NCI-H774 (cell line): Measurements from ENCODE around the gene CDC42EP3.

Experiments
- DNase-seq: peaks from one replicate; lab custom pipeline; 2025; lab: John Stamatoyannopoulos, UW

CDC42EP3 gene

GRCh38 chr2:37683921-37684780 is 12.7 kb upstream of the CDC42EP3 start:
- DNase-seq, result no peak

GRCh38 chr2:37683241-37683640 is 11.8 kb upstream of the CDC42EP3 start:
- no peak for DNase-seq

GRCh38 chr2:37682473-37682872 is 11.0 kb upstream of the CDC42EP3 start:
- no peak for DNase-seq

DNA sequence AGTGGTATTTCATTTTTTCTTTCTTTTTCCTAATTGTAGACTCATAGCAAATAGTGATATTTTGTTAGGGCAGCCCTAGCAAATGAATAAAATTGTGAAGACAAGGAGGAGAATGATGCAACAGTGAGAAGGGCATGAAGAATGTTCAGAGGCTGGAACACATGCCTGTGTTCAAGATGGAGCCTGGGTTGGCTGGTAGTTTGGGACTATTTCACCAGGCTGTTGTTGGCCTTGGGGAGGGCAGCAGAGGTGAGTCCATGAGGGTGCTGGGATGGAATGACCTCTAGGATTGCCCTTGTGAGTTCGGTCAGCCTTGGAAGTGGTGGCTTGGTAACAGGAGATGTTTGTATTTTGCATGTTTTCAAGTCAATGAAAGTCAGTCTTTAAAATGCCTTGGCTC is 10.1 kb upstream of the CDC42EP3 start:
- no peak for DNase-seq

DNA sequence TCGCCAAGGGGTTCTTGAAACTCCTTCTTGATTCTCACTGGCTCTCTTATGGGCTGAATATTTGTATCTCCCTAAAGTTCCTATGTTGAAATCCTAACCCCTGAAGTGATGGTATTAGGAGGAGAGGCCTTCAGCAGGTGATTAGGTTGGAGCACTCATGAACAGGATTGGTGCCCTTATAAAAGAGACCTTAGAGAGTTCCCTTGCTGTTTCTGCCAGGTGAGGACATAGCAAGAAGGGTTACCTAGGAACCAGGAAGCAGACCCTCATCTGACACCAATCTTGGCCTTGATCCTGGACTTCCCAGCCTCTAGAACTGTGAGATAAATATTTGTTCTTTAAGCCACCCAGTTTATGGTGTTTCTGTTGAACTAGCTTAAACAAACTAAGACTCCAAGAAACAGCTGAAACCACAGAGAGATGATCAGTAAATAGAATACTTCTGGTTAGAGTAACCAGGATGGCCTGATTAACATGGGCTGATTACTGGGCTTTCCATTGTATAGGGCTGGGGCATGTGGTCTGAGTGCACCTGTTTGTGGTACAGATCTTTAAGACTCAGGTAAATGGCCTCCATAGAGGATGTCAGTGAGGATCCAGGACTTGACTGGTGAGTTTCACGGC is 7.7 kb upstream of the CDC42EP3 start:
- DNase-seq, result peak; percentile 43

GRCh38 chr2:37676274-37676673 is 4.8 kb upstream of the CDC42EP3 start:
- peak; percentile 27 for DNase-seq

DNA sequence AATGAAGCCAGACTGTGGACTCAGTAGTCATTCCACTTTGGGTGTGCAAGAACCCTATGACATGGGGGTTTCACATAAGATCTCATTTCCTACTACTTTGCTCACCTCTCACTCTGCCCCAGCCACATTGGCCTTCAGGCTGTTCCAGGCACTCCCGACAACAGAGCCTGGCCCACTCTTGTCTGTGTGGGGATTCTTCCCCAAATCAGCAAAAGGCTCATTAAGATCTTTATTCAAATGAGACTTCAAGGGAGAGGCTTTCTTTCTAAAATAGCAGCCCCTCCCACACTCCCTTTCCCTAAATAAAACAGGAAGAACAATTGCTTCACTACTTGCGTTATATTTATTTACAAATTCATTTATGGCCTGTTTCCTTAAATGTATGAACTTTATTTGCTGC is 3.5 kb upstream of the CDC42EP3 start:
- no peak for DNase-seq

- no peak for DNase-seq
Measured at GRCh38 chr2:37672870-37673184, 1.4 kb upstream of the CDC42EP3 start.

- peak; percentile 58 for DNase-seq
Measured at GRCh38 chr2:37672104-37672869, 845 bp upstream of the CDC42EP3 start.

GRCh38 chr2:37671816-37672103 is 318 bp upstream of the CDC42EP3 start:
- DNase-seq, result no peak

DNA sequence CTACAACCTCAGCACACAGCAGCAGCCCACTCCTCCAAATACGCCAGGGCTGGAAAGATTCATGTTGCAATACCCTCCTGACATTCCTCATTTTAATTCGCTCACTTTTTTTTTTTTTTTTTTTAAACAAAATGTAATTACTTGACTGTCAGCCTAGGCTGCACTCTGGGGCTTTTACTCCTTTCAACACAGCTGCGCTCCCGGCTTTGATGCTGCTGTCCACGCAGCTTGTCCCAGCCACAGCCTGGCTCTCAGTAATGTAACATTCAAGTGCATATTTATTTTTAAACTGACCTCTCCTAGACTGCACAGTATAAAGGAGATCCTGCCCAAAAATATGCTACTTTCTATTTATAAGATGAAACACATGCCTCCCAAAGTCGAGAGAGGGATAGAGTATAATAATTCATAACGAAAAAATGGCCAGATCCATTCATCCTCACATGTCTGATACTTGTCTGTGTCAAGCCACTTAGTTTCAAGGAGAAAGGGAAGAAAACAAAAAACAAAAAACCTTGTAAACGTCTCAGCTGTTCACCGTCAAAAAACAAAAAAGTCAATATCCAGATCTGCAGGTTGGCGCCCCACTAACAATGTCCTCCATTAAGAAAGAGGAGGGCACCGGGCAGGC is 949 bp downstream of the CDC42EP3 start:
- no peak for DNase-seq

DNA sequence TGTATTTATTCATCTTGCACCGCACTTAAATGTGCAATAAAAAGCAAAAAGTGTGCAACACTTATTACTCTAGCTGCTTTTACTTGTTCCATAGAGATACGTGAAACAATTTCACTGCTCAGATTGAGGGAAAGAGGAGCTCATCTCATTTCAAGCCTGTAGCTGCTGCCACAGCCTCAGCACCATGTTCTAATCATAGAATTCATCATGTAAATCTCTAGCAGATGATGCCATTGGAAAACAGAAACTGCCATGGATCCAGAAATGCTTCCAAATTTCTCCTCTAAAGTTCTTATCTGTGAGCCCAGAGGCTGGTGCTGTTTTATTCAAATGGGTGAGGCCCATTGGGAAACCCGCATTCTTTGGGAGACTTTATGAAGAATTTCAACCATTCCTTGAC is 2.0 kb downstream of the CDC42EP3 start:
- no peak for DNase-seq

- DNase-seq, result no peak
Measured at GRCh38 chr2:37667704-37668103, 3.7 kb downstream of the CDC42EP3 start.

DNA sequence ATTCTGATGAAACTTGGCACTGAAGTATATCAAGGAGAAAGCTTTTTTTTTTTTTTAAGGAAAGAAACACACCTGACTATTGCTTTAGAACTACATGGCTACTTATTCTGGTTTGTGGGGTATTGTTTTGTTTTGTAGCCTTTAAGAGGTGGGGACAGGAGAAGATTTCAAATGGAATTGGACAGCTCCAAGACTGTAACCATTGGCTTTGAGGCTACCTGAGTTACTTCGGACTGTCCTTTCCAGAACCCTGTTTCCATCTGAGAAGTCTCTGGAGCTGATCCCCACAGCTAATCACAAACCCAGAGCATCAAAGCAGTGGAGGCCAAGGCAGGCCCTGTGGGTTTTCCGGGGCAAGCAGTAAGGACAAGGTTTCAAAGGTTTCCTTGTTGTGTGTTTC is 4.7 kb downstream of the CDC42EP3 start:
- no peak for DNase-seq

DNA sequence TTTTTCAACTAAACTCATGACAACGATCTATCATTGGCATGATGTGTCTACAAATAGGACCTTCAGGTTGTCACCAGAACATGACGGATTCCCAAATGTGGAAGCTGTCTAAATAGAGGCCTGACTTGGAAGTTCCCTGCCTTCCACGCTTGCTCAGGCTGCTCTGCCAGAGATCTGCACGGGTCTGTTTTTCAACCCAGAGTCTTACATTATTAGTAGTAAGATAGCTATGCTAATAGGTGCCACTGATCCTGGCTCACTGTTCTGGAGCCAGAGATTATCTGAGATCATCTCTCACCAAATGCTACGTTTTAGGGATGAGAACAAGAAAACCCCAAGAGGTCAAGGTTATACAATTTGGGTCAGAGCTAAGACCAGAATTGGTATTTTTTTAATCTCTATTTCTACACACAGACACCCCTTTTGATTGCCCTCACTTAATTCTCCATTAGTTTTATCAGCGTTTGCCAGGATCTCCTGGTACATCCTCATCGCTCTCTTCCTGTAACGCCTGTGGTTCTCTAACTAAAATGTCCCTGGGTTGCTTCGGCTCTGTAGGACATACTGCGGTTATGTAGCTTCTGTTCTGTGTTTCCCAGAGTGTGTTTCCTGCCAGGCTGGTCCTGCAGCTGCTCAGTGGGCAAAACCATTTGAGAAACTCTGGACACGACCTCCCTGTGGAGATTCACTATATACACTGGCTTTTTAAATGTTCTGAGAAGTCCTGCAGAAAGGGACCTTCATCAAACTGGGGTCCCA is 5.7 kb downstream of the CDC42EP3 start:
- no peak for DNase-seq

GRCh38 chr2:37665043-37665442 is 6.4 kb downstream of the CDC42EP3 start:
- DNase-seq, result no peak

- no peak for DNase-seq
Measured at GRCh38 chr2:37664231-37664643, 7.2 kb downstream of the CDC42EP3 start.

GRCh38 chr2:37663390-37663789 is 8.1 kb downstream of the CDC42EP3 start:
- DNase-seq, result no peak

GRCh38 chr2:37659723-37660122 is 11.7 kb downstream of the CDC42EP3 start:
- DNase-seq, result no peak

GRCh38 chr2:37658682-37659081 is 12.8 kb downstream of the CDC42EP3 start:
- DNase-seq, result no peak

GRCh38 chr2:37657471-37657870 is 14.0 kb downstream of the CDC42EP3 start:
- DNase-seq, result no peak
